ENCODE data around the gene SUFU. TPM values are rescaled to one million over a fixed set of nuclear protein-coding genes. Genes with fewer than 3 reads are reported as not detected.

The SUFU gene
- total and polyA plus RNA-seq, 2 of the 8 experiments (the other 6 are each of a cell fraction or from before 2014, with no cell fraction given): 7.0 to 10.8 TPM

GRCh38 chr10:102649797-102650654 is 146.3 kb downstream of the SUFU start:
- H3K4me2 ChIP-seq (ENCODE audit: insufficient read depth in 1 of 2, low read depth in 2 of 2, low read length in 2 of 2): peak overlapping the region; percentile 51 to 60
- peak overlapping the region; percentile 98 for H2BK15ac ChIP-seq (ENCODE audit: low read length)
- CTCF ChIA-PET (ENCODE audit: partially characterized antibody): interaction anchor here (0.6 to 13.0 kb wide), 15 partner anchors 11 to 94 kb away, joined by 3 to 145 read pairs (median 5); no protein-coding TSS in a partner anchor
- H2AFZ ChIP-seq (ENCODE audit: low read length): no peak overlapping the region
- H3K36me3 ChIP-seq (ENCODE audit: control insufficient read depth in 2 of 4, insufficient read depth in 4 of 4, low read length in 3 of 4): peaks cover under 1 to 4% (median 2%) of the 10 kb centered on the region in 4 experiments; a peak in 4 of 8 replicates
- H3K9ac ChIP-seq (replicated peaks in 1 of 4; ENCODE audit: extremely low read depth in 1 of 4, low read depth in 3 of 4, low read length in 3 of 4): peak overlapping the region in 2 of 4 experiments; percentile 0 to 56; a peak in 2 of 7 replicates
- H3K4me1 ChIP-seq (replicated peaks in 1 of 4; ENCODE audit: control insufficient read depth in 3 of 4, insufficient read depth in 4 of 4, low read length in 3 of 4): peaks cover 6 to 54% (median 43%) of the 10 kb centered on the region in 4 experiments
- H2BK12ac ChIP-seq (ENCODE audit: low read depth, low read length): peak overlapping the region; percentile 62; the same call in 1 of the 2 replicates
- no peak overlapping the region; the same call in 1 of the 2 replicates for H4K8ac ChIP-seq (ENCODE audit: extremely low read depth, insufficient read depth, low read length)
- no peak overlapping the region for H2BK120ac ChIP-seq (replicated peaks; ENCODE audit: low read depth, low read length)
- no peaks in the 10 kb centered on the region for H3K9me3 ChIP-seq (ENCODE audit: insufficient read depth in 2 of 2, low read depth in 1 of 2, low read length in 1 of 2)
- H3K18ac ChIP-seq (ENCODE audit: extremely low read depth, low read length): peak overlapping the region; percentile 71
- no peaks in the 10 kb centered on the region for H3K27me3 ChIP-seq (replicated peaks in 1 of 4; ENCODE audit: control insufficient read depth in 3 of 4, extremely low read depth in 1 of 4, insufficient read depth in 3 of 4, low read length in 3 of 4)
- peaks cover 0 to 86% of the 10 kb centered on the region in 2 experiments; a peak in 2 of 4 replicates for H3K79me2 ChIP-seq (ENCODE audit: control insufficient read depth in 1 of 2, insufficient read depth in 2 of 2, low read length in 2 of 2)
- H2AK5ac ChIP-seq (ENCODE audit: low read depth, low read length): peak overlapping the region; percentile 91; the same call in 1 of the 2 replicates
- H3K4ac ChIP-seq (replicated peaks; ENCODE audit: insufficient read length, low read depth, low read length): peak overlapping the region; percentile 79
- peak overlapping the region in 2 of 4 experiments; percentile 14 to 38; a peak in 2 of 8 replicates for H3K4me3 ChIP-seq (ENCODE audit: extremely low read depth in 1 of 4, insufficient read depth in 2 of 4, low read depth in 3 of 4, low read length in 4 of 4)
- POLR2A ChIA-PET (ENCODE audit: partially characterized antibody): interaction anchor here (0.7 to 5.1 kb wide), 11 partner anchors 8 to 65 kb away, joined by 3 to 39 read pairs (median 5); partner anchors contain the start of genes ARL3 and SFXN2
- peak overlapping the region; percentile 54 for H3K56ac ChIP-seq (replicated peaks; ENCODE audit: insufficient read length, low read depth, low read length)
- no peak for TF ChIP-seq MAX (IDR thresholded peaks at IDR 0.05)
- TF ChIP-seq SIN3A (conservative IDR thresholded peaks at IDR 0.05 in 1 of 2, IDR thresholded peaks at IDR 0.05 in 1 of 2; ENCODE audit: low read depth in 1 of 2, low read length in 2 of 2): 0 out of 4 replicates have a peak, but pooled peaks of 1 of the 2 experiments have one; percentile 53
- H3K27ac ChIP-seq (ENCODE audit: low read depth, low read length): peak overlapping the region; percentile 60
- DNase-seq (ENCODE audit: low read depth in 1 of 2, low spot score in 2 of 2) (no peak), FAIRE-seq (no peak)
- no peak overlapping the region for H3K23ac ChIP-seq (ENCODE audit: insufficient read length)
- H4K20me1 ChIP-seq (replicated peaks in 1 of 2; ENCODE audit: control insufficient read depth in 1 of 2, insufficient read depth in 2 of 2, low read length in 2 of 2): peaks cover 20 to 28% of the 10 kb centered on the region in 2 experiments
- no peak overlapping the region for H3K14ac ChIP-seq (ENCODE audit: insufficient read length)
- H2BK20ac ChIP-seq (ENCODE audit: low read length): peak overlapping the region; percentile 67
- H3K23me2 ChIP-seq (ENCODE audit: low read depth, low read length): peaks cover 16% of the 10 kb centered on the region; the same call in 1 of the 2 replicates
- 87% methylated on average over 11 of the region's 12 CpGs; no CpG with 5 or more reads in 1 of the 2 experiments for WGBS, 2 experiments (ENCODE audit: extremely low coverage in 1 of 2, insufficient coverage in 1 of 2, insufficient read length in 1 of 2, insufficient replicate concordance in 2 of 2, low coverage in 1 of 2, low lambda C conversion rate in 2 of 2, missing lambda C conversion rate in 1 of 2)
- H3K79me1 ChIP-seq (ENCODE audit: low read depth, low read length): peaks cover 35% of the 10 kb centered on the region
- peak overlapping the region; percentile 86 for H4K91ac ChIP-seq (replicated peaks; ENCODE audit: insufficient read length, low read length)
- peak overlapping the region; percentile 82 for H4K5ac ChIP-seq (ENCODE audit: insufficient read length, low read depth, low read length)
- peak overlapping the region; percentile 84; the same call in 1 of the 2 replicates for H2BK5ac ChIP-seq (ENCODE audit: low read depth, low read length)

All from H1 (cell line).